Thymus (tissue), 11 donors: Measurements from ENCODE around the gene NPC2. TPM values are rescaled to one million over a fixed set of nuclear protein-coding genes. Genes with fewer than 3 reads are reported as not detected.

ENCODE experiments used
- DNase-seq, 9 donors: peaks; one replicate each; pipeline ENCODE4 v3.0.0-alpha.2; 2013; ENCODE audit warnings: low spot score in 9 of 9, low read depth in 6 of 9, missing footprints in 1 of 9
- H3K27ac ChIP-seq, 2 donors: one replicate each; pipeline ENCODE4 v1.5.1; 2013; ENCODE audit warnings: control low read depth in 1 of 2, low read depth in 1 of 2, low read length in 1 of 2, mild to moderate bottlenecking in 1 of 2, moderate library complexity in 1 of 2
- H3K27me3 ChIP-seq, 2 donors: one replicate each; pipeline ENCODE4 v1.5.1; 2013; ENCODE audit warnings: low read length in 1 of 2; ENCODE audit not compliant: control insufficient read depth in 2 of 2, insufficient read depth in 1 of 2
- H3K36me3 ChIP-seq, 2 donors: one replicate each; pipeline ENCODE4 v1.5.1; 2013; ENCODE audit warnings: low read length in 1 of 2, mild to moderate bottlenecking in 1 of 2, moderate library complexity in 1 of 2; ENCODE audit not compliant: control insufficient read depth in 2 of 2, insufficient read depth in 2 of 2
- H3K4me1 ChIP-seq, 2 donors: one replicate each; pipeline ENCODE4 v1.5.1; 2013; ENCODE audit warnings: low read length in 2 of 2; ENCODE audit not compliant: control insufficient read depth in 2 of 2, insufficient read depth in 2 of 2
- H3K4me3 ChIP-seq, 2 donors: one replicate each; pipeline ENCODE4 v1.5.1; 2013; ENCODE audit warnings: low read length in 2 of 2, control low read depth in 1 of 2, mild to moderate bottlenecking in 1 of 2
- H3K9me3 ChIP-seq, 2 donors: one replicate each; pipeline ENCODE4 v1.5.1; 2013; ENCODE audit warnings: low read length in 1 of 2, mild to moderate bottlenecking in 1 of 2; ENCODE audit not compliant: control insufficient read depth in 2 of 2, insufficient read depth in 1 of 2
- WGBS: extraction: QIAGEN DNeasy Blood & Tissue Kit; methylation state at CpG from one replicate; pipeline ENCODE4 v1.1.7; 2013; 5-methylcytosine and 5-hydroxymethylcytosine counted together
- polyA plus RNA-seq: library from polyadenylated mRNA; stranded (reverse); fragments of 200-250 nt; gene quantifications from one replicate; pipeline ENCODE4 v1.2.3, GENCODE V29; 2013
- total RNA-seq: library from RNA; stranded (reverse); fragments of 120-200 nt; gene quantifications from one replicate; pipeline ENCODE4 v1.2.4, GENCODE V29; 2013
- donor health status: healthy.

NPC2 gene
- total and polyA plus RNA-seq, 2 donors: 89.8 to 260 TPM

DNA sequence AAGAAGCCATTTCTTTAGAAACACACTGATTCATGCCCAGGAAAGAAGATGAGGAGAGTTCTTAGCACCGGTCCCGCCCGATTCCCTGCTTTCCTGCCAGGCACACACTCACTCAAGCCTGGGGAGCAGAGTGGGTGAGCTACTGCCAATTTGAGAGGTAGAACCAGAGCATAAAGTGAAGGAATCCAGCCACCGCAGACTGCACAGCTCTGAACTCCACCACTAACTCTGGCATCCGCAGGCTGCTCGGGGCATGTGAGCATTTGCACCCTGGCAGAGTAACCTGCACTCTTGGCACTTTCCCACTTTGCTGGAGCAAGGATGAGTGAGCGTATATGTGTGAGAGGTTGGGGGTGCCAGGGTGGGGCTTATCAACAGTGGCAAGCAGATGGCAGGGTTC, 63.1 kb downstream of the NPC2 start:
- Histone ChIP-seq H3K36me3 (no peaks in the 10 kb centered on the region), H3K4me1 (peaks cover 2 to 4% of the 10 kb centered on the region in 2 donors), H3K4me3 (no peak overlapping the region), H3K27ac (no peak overlapping the region), H3K9me3 (no peaks in the 10 kb centered on the region), H3K27me3 (peaks cover 22 to 30% of the 10 kb centered on the region in 2 donors)
- DNase-seq: no peak
- WGBS: 91% methylated on average over 7 of the region's 7 CpGs

Other genes with a start within 250 kb of the NPC2 start
- 28.3 TPM for gene ABCD4, start 190.4 kb downstream of the NPC2 start, total RNA-seq
- gene ABCD4, start 190.4 kb downstream of the NPC2 start, polyA plus RNA-seq: 95.7 TPM
- gene VRTN, start 144.8 kb downstream of the NPC2 start, total RNA-seq: 0.05 TPM
- gene VRTN, start 144.8 kb downstream of the NPC2 start, polyA plus RNA-seq: 0.02 TPM
- under 0.01 TPM for gene SYNDIG1L, start 67.1 kb downstream of the NPC2 start, total RNA-seq
- gene SYNDIG1L, start 67.1 kb downstream of the NPC2 start, polyA plus RNA-seq: 0.11 TPM
- 35.3 TPM for gene ISCA2, start 460 bp upstream of the NPC2 start, total RNA-seq
- gene ISCA2, start 460 bp upstream of the NPC2 start, polyA plus RNA-seq: 34.1 TPM
- 2.6 TPM for gene LTBP2, start 118.9 kb upstream of the NPC2 start, total RNA-seq
- gene LTBP2, start 118.9 kb upstream of the NPC2 start, polyA plus RNA-seq: 2.9 TPM
- 15.5 TPM for gene AREL1, start 219.8 kb upstream of the NPC2 start, total RNA-seq
- gene AREL1, start 219.8 kb upstream of the NPC2 start, polyA plus RNA-seq: 12.2 TPM
- gene FCF1, start 219.8 kb upstream of the NPC2 start, total RNA-seq: 32.2 TPM
- gene FCF1, start 219.8 kb upstream of the NPC2 start, polyA plus RNA-seq: 21.9 TPM